Spleen (tissue), 7 donors: ENCODE measurements around the gene SSH2.

ENCODE experiments used
- POLR2A ChIP-seq, 3 donors: fragments of 450-650 bp; IDR thresholded peaks; one replicate each; pipeline ENCODE4 v1.5.1; 2017; ENCODE audit warnings: antibody characterized with exemption in 3 of 3, mild to moderate bottlenecking in 1 of 3
- POLR2AphosphoS5 ChIP-seq, 3 donors: sonication (generic); formaldehyde crosslinking; IDR thresholded peaks; one replicate each; pipeline ENCODE4 v1.5.1; 2017; ENCODE audit warnings: antibody characterized with exemption in 3 of 3
- TF ChIP-seq, protein P1 (sequence below), 11 experiments: fragments of 200-600 bp in 7 of 11; fragments of 450-650 bp in 4 of 11; sonication (generic) in 4 of 11; IDR thresholded peaks in 8 of 11; conservative IDR thresholded peaks in 3 of 11; 1 replicate in 7 of 11; 2 replicates in 4 of 11; pipeline versions ENCODE4 v1.4.0 to v1.8.0; 2016 to 2021; ENCODE audit warnings: antibody characterized with exemption in 11 of 11, inconsistent platforms in 4 of 11, mild to moderate bottlenecking in 1 of 11
- donor health status: DM: no; HTN: no; CAD: no; lungs with moderate emphysema.
- donor health status: DM: no; HTN: no; CAD: no.
- donor health status: DM: no; HTN: no; CAD: no.

DNA sequence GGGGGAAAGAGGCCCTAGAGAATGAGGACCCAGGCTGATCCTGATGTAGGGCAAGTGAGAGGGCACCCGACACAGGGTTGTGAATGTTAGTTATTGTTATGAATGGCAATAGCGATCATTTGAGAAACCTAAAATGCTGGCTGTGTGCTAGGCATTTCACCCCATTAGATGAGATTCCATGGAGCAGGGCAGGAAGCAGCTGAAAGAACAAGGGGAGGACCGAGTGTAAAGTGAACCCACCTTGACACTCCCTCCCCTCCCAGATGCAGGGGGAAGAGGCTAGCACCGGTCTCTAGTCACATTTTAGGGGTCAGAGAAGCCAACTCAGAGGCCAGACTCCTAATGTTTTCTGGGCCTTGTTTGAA, 306.8 kb downstream of the SSH2 start:
- TF ChIP-seq, protein P1, sequence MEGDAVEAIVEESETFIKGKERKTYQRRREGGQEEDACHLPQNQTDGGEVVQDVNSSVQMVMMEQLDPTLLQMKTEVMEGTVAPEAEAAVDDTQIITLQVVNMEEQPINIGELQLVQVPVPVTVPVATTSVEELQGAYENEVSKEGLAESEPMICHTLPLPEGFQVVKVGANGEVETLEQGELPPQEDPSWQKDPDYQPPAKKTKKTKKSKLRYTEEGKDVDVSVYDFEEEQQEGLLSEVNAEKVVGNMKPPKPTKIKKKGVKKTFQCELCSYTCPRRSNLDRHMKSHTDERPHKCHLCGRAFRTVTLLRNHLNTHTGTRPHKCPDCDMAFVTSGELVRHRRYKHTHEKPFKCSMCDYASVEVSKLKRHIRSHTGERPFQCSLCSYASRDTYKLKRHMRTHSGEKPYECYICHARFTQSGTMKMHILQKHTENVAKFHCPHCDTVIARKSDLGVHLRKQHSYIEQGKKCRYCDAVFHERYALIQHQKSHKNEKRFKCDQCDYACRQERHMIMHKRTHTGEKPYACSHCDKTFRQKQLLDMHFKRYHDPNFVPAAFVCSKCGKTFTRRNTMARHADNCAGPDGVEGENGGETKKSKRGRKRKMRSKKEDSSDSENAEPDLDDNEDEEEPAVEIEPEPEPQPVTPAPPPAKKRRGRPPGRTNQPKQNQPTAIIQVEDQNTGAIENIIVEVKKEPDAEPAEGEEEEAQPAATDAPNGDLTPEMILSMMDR (IDR thresholded peaks at IDR 0.05 in 8 of 11, conservative IDR thresholded peaks at IDR 0.05 in 3 of 11) = no peak
- TF ChIP-seq POLR2A (IDR thresholded peaks at IDR 0.05) = no peak
- TF ChIP-seq POLR2AphosphoS5 (IDR thresholded peaks at IDR 0.05) = no peak
